MM.1S (cell line): Measurements from ENCODE around the gene ACVR2B.

Experiments
- DNase-seq: peaks from one replicate; pipeline ENCODE4 v3.0.0-alpha.2; 2015
- H2AFZ ChIP-seq: fragments of 300-600 bp; sonication (generic); 2 replicates; pipeline ENCODE4 v1.6.0; 2016; ENCODE audit warnings: antibody characterized with exemption, low read length
- H3F3A ChIP-seq: fragments of 300-600 bp; sonication (generic); 2 replicates; pipeline ENCODE4 v1.6.1; 2016; ENCODE audit warnings: mild to moderate bottlenecking, antibody characterized with exemption, low read length, moderate library complexity, mixed read lengths; ENCODE audit not compliant: insufficient read depth
- H3K27ac ChIP-seq: fragments of 300-600 bp; sonication (generic); 2 replicates; pipeline ENCODE4 v1.5.1; 2016; ENCODE audit warnings: mild to moderate bottlenecking, low read length
- H3K27me3 ChIP-seq: fragments of 300-600 bp; sonication (generic); replicated peaks from 2 replicates; pipeline ENCODE4 v1.6.0; 2016; ENCODE audit warnings: low read length; ENCODE audit not compliant: insufficient read depth
- H3K36me3 ChIP-seq: fragments of 300-600 bp; sonication (generic); replicated peaks from 2 replicates; pipeline ENCODE4 v1.6.1; 2016; ENCODE audit warnings: mild to moderate bottlenecking, low read length, mixed read lengths; ENCODE audit not compliant: insufficient read depth
- H3K4me1 ChIP-seq: fragments of 300-600 bp; sonication (generic); 2 replicates; pipeline ENCODE4 v1.6.1; 2016; ENCODE audit warnings: low read length, mixed read lengths
- H3K4me2 ChIP-seq: fragments of 300-600 bp; sonication (generic); 2 replicates; pipeline ENCODE4 v1.6.0; 2016; ENCODE audit warnings: low read depth, low read length
- H3K4me3 ChIP-seq: fragments of 300-600 bp; sonication (generic); 2 replicates; pipeline ENCODE4 v1.5.1; 2016; ENCODE audit warnings: low read length, mixed read lengths
- H3K79me2 ChIP-seq: fragments of 300-600 bp; sonication (generic); 2 replicates; pipeline ENCODE4 v1.6.1; 2016; ENCODE audit warnings: mixed run types, low read length, mixed read lengths
- H3K9ac ChIP-seq: fragments of 300-600 bp; sonication (generic); 2 replicates; pipeline ENCODE4 v1.6.1; 2016; ENCODE audit warnings: low read length, mixed read lengths
- H3K9me2 ChIP-seq: fragments of 300-600 bp; sonication (generic); replicated peaks from 2 replicates; pipeline ENCODE4 v1.6.1; 2016; ENCODE audit warnings: mild to moderate bottlenecking, low read length, mixed read lengths; ENCODE audit not compliant: insufficient read depth
- H3K9me3 ChIP-seq: fragments of 300-600 bp; sonication (generic); replicated peaks from 2 replicates; pipeline ENCODE4 v1.6.1; 2016; ENCODE audit warnings: mild to moderate bottlenecking, low read length, mixed read lengths; ENCODE audit not compliant: insufficient read depth
- H4K20me1 ChIP-seq: fragments of 300-600 bp; sonication (generic); 2 replicates; pipeline ENCODE4 v1.6.1; 2016; ENCODE audit warnings: mild to moderate bottlenecking, low read length, moderate library complexity, mixed read lengths; ENCODE audit not compliant: insufficient read depth
- EZH2 ChIP-seq: fragments of 300-600 bp; sonication (generic); optimal IDR thresholded peaks from 2 replicates; pipeline ENCODE3; 2017; ENCODE audit warnings: low read depth, mild to moderate bottlenecking, antibody characterized with exemption, low read length, mixed read lengths
- EZH2phosphoT487 ChIP-seq: fragments of 300-600 bp; sonication (generic); IDR thresholded peaks from 2 replicates; pipeline ENCODE4 v1.6.1; 2018; ENCODE audit warnings: antibody characterized with exemption, low read length
- TF ChIP-seq, protein P1 (sequence below): fragments of 300-600 bp; sonication (generic); IDR thresholded peaks from 2 replicates; pipeline ENCODE4 v1.5.1; 2016; ENCODE audit warnings: antibody characterized with exemption, low read length, mixed read lengths

The ACVR2B gene

DNA sequence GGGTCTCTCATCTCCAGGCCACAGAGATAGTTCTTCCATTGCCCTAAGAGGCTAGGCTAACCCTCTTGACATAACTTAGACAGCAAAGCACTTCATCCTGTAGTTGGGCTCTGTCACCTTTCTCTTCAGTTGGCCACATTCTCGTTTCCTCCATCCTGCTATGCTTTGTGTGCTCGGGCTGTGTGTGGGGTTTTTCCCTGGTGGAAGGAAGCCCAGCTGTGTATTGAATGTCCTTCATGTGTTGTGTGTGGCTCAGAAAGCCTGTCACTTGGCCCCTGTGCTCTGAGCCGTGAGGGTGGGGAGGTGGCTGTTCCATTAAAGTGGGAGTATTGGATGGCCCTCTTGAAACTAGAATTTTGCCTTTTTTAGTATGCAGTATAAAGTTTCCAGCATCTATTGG is 33.6 kb downstream of the ACVR2B start:
- Histone ChIP-seq H3K9me3 (no peaks in the 10 kb centered on the region), H4K20me1 (no peaks in the 10 kb centered on the region), H3K4me1 (peaks cover 6% of the 10 kb centered on the region; the same call in 1 of the 2 replicates), H3K4me2 (no peak overlapping the region), H3K36me3 (no peaks in the 10 kb centered on the region), H3F3A (0 out of 2 replicates have a peak, but pooled peaks cover 5% of the 10 kb centered on the region), H2AFZ (no peak overlapping the region), H3K4me3 (no peak overlapping the region), H3K27ac (no peak overlapping the region), H3K9me2 (no peaks in the 10 kb centered on the region), H3K9ac (no peak overlapping the region), H3K79me2 (no peaks in the 10 kb centered on the region), H3K27me3 (no peaks in the 10 kb centered on the region)
- TF ChIP-seq EZH2phosphoT487 (no peak), EZH2 (no peak)
- TF ChIP-seq, protein P1, sequence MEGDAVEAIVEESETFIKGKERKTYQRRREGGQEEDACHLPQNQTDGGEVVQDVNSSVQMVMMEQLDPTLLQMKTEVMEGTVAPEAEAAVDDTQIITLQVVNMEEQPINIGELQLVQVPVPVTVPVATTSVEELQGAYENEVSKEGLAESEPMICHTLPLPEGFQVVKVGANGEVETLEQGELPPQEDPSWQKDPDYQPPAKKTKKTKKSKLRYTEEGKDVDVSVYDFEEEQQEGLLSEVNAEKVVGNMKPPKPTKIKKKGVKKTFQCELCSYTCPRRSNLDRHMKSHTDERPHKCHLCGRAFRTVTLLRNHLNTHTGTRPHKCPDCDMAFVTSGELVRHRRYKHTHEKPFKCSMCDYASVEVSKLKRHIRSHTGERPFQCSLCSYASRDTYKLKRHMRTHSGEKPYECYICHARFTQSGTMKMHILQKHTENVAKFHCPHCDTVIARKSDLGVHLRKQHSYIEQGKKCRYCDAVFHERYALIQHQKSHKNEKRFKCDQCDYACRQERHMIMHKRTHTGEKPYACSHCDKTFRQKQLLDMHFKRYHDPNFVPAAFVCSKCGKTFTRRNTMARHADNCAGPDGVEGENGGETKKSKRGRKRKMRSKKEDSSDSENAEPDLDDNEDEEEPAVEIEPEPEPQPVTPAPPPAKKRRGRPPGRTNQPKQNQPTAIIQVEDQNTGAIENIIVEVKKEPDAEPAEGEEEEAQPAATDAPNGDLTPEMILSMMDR: no peak
- DNase-seq: peak; percentile 41

DNA sequence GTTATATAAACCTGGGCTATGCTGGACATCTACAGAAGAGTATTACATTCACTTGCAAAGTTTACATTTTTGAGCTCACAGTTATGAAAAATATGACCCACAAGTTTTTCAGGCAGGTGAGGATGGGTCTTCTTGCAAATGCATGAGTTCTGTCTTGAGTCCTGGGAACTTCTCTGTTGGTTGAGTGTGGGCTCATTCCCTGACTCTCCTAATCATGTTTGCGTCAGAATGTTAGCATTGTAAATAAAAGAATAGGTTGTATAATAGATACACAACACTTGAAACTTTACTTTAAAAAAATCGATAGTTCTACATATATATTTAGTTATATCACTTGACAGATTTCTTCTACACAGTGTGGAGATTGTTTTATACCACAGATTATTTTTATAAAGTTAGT is 35.3 kb downstream of the ACVR2B start:
- TF ChIP-seq EZH2phosphoT487: no peak
- TF ChIP-seq EZH2: no peak
- TF ChIP-seq, protein P1: no peak
- H3K9me2 ChIP-seq: no peaks in the 10 kb centered on the region
- no peaks in the 10 kb centered on the region for H4K20me1 ChIP-seq
- no peak overlapping the region for H3K9ac ChIP-seq
- no peak overlapping the region for H3K4me3 ChIP-seq
- no peak overlapping the region for H3K27ac ChIP-seq
- H3K27me3 ChIP-seq: no peaks in the 10 kb centered on the region
- no peaks in the 10 kb centered on the region for H3K36me3 ChIP-seq
- H3K79me2 ChIP-seq: no peaks in the 10 kb centered on the region
- H3F3A ChIP-seq: 0 out of 2 replicates have a peak, but pooled peaks cover 5% of the 10 kb centered on the region
- no peak for DNase-seq
- H3K4me1 ChIP-seq: peaks cover 6% of the 10 kb centered on the region; the same call in 1 of the 2 replicates
- H3K4me2 ChIP-seq: no peak overlapping the region
- no peaks in the 10 kb centered on the region for H3K9me3 ChIP-seq
- no peak overlapping the region for H2AFZ ChIP-seq

DNA sequence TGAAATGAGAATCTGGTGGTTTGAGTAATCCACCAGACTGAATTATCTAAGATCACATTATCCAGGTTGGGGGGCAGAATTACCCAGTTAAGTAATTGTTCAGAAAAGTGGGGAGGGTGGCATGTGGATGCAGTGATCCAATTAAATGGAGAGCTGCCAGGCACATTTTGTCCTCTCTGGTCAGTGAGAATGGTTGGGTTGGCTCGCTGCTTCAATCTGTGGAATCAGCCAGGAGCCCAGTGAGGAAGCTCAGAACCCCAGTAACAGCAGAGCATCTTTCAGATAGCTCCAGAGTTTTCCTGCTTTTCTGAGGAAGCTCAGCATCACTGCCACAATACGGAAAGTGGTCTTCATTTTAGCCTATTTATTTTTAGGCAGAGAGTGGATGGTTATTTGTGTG is 36.1 kb downstream of the ACVR2B start:
- no peaks in the 10 kb centered on the region for H3K79me2 ChIP-seq
- DNase-seq: no peak
- no peak for TF ChIP-seq EZH2
- TF ChIP-seq, protein P1: no peak
- TF ChIP-seq EZH2phosphoT487: no peak
- no peak overlapping the region for H3K9ac ChIP-seq
- no peaks in the 10 kb centered on the region for H3K9me3 ChIP-seq
- no peak overlapping the region for H3K27ac ChIP-seq
- no peaks in the 10 kb centered on the region for H3K27me3 ChIP-seq
- no peaks in the 10 kb centered on the region for H4K20me1 ChIP-seq
- H2AFZ ChIP-seq: no peak overlapping the region
- no peaks in the 10 kb centered on the region for H3K36me3 ChIP-seq
- H3K4me2 ChIP-seq: no peak overlapping the region
- H3F3A ChIP-seq: 0 out of 2 replicates have a peak, but pooled peaks cover 5% of the 10 kb centered on the region
- no peaks in the 10 kb centered on the region for H3K9me2 ChIP-seq
- H3K4me3 ChIP-seq: no peak overlapping the region
- H3K4me1 ChIP-seq: peaks cover 6% of the 10 kb centered on the region; the same call in 1 of the 2 replicates
